Fibroblast of gingiva (primary cell): ENCODE results near the gene NRN1.
A peak's percentile ranks its signal among the peaks of the same experiment; 100 is the strongest.
"Not testable (repeated sequence)": the region's sequence is repeated elsewhere in the genome, so short reads cannot be mapped to it uniquely, and the experiment has no call there.

Source experiments
- DNase-seq: peaks from one replicate; pipeline ENCODE4 v3.0.0-alpha.2; 2011; ENCODE audit warnings: low read depth

Gene NRN1

GRCh38 chr6:6006428-6007365, at the start of gene NRN1:
NRN1 (minus strand) TSS chr6:6006925; CDS start chr6:6006749, 176 bp downstream.
- no peak for DNase-seq

GRCh38 chr6:6052216-6052615, 45.5 kb upstream of the NRN1 start:
- DNase-seq, result no peak

GRCh38 chr6:6046716-6047115, 40.0 kb upstream of the NRN1 start:
- DNase-seq, result no peak

- DNase-seq, result no peak
These were observed 33.3 kb upstream of the NRN1 start for GRCh38 chr6:6039946-6040509.

- no peak for DNase-seq
These were observed 30.5 kb upstream of the NRN1 start for GRCh38 chr6:6037179-6037578.

- no peak for DNase-seq
These were observed 27.1 kb upstream of the NRN1 start for GRCh38 chr6:6033858-6034257.

- no peak for DNase-seq
These were observed 19.9 kb upstream of the NRN1 start for GRCh38 chr6:6026513-6027205.

- no peak for DNase-seq
These were observed 19.0 kb upstream of the NRN1 start for GRCh38 chr6:6025736-6026135.

GRCh38 chr6:6024220-6024619, 17.5 kb upstream of the NRN1 start:
- DNase-seq, result no peak

- not testable (repeated sequence) for DNase-seq
These were observed 16.1 kb upstream of the NRN1 start for GRCh38 chr6:6022841-6023240.

- DNase-seq, result peak; percentile 27
These were observed 2.1 kb upstream of the NRN1 start for GRCh38 chr6:6008648-6009421.

GRCh38 chr6:6008089-6008647, 1.4 kb upstream of the NRN1 start:
- DNase-seq, result no peak

GRCh38 chr6:6007366-6008088, 802 bp upstream of the NRN1 start:
- DNase-seq, result no peak

- no peak for DNase-seq
These were observed 708 bp downstream of the NRN1 start for GRCh38 chr6:6006006-6006427.

GRCh38 chr6:6005051-6006005, 1.4 kb downstream of the NRN1 start:
- no peak for DNase-seq

- no peak for DNase-seq
These were observed 2.2 kb downstream of the NRN1 start for GRCh38 chr6:6004390-6004995.

- DNase-seq, result no peak
These were observed 2.9 kb downstream of the NRN1 start for GRCh38 chr6:6003621-6004366.

GRCh38 chr6:6002848-6003620, 3.7 kb downstream of the NRN1 start:
- no peak for DNase-seq
